ENCODE measurements around the gene TECTB. TPM values are rescaled to one million over a fixed set of nuclear protein-coding genes. Genes with fewer than 3 reads are reported as not detected.

The TECTB gene
- total and polyA plus RNA-seq, 11 donors, result not detected

GRCh38 chr10:112347709-112348671 is 64.8 kb downstream of the TECTB start:
- 84 to 86% (median 85%) methylated on average over 12 of the region's 12 CpGs for WGBS, 4 donors
- H3K27ac ChIP-seq, result no peak overlapping the region
- no peak overlapping the region for H3K4me3 ChIP-seq
- intact Hi-C loops (cut with DNase I), result no loop called here
- H3K4me1 ChIP-seq, result peaks cover 0 to 4% (median 0%) of the 10 kb centered on the region in 12 donors
- H3K36me3 ChIP-seq, result no peaks in the 10 kb centered on the region
- DNase-seq (no peak), ATAC-seq (no peak)
- no peaks in the 10 kb centered on the region for H3K9me3 ChIP-seq
- H3K27me3 ChIP-seq, result no peaks in the 10 kb centered on the region
- TF ChIP-seq POLR2A (IDR thresholded peaks at IDR 0.05) (no peak), CTCF (IDR thresholded peaks at IDR 0.05) (no peak)

GRCh38 chr10:112348759-112349158 is 65.6 kb downstream of the TECTB start:
- Histone ChIP-seq H3K4me3 (no peak overlapping the region), H3K4me1 (peaks cover 0 to 4% (median 0%) of the 10 kb centered on the region in 12 donors), H3K27ac (no peak overlapping the region), H3K9me3 (no peaks in the 10 kb centered on the region), H3K27me3 (no peaks in the 10 kb centered on the region), H3K36me3 (no peaks in the 10 kb centered on the region)
- TF ChIP-seq POLR2A (IDR thresholded peaks at IDR 0.05) (no peak), CTCF (IDR thresholded peaks at IDR 0.05) (no peak)
- DNase-seq (no peak), ATAC-seq (no peak)
- 33 to 85% (median 69%) methylated on average over 1 of the region's 1 CpG for WGBS, 4 donors
- intact Hi-C loops (cut with DNase I), result no loop called here

- intact Hi-C loops (cut with DNase I), result no loop called here
- TF ChIP-seq CTCF (IDR thresholded peaks at IDR 0.05) (no peak), POLR2A (IDR thresholded peaks at IDR 0.05) (no peak)
- 91 to 96% (median 94%) methylated on average over 24 to 46 of the region's 46 CpGs for WGBS, 4 donors
- Histone ChIP-seq H3K27ac (no peak overlapping the region), H3K4me3 (no peak overlapping the region), H3K27me3 (no peaks in the 10 kb centered on the region), H3K9me3 (no peaks in the 10 kb centered on the region), H3K36me3 (no peaks in the 10 kb centered on the region), H3K4me1 (peaks cover 0 to 4% (median 0%) of the 10 kb centered on the region in 12 donors)
- DNase-seq, result no peak
- no peak for ATAC-seq
These were observed 66.4 kb downstream of the TECTB start for GRCh38 chr10:112349521-112350085.

GRCh38 chr10:112351146-112351545 is 67.9 kb downstream of the TECTB start:
- WGBS, 4 donors, result 83 to 86% (median 83%) methylated on average over 8 of the region's 8 CpGs
- H3K27me3 ChIP-seq, result no peaks in the 10 kb centered on the region
- no peaks in the 10 kb centered on the region for H3K9me3 ChIP-seq
- no peak overlapping the region for H3K27ac ChIP-seq
- DNase-seq, result no peak
- H3K36me3 ChIP-seq, result no peaks in the 10 kb centered on the region
- TF ChIP-seq CTCF (IDR thresholded peaks at IDR 0.05) (no peak), POLR2A (IDR thresholded peaks at IDR 0.05) (no peak)
- intact Hi-C loops (cut with DNase I), result no loop called here
- H3K4me1 ChIP-seq, result peaks cover 0 to 4% (median 0%) of the 10 kb centered on the region in 12 donors
- ATAC-seq, result no peak
- H3K4me3 ChIP-seq, result no peak overlapping the region

Data from heart left ventricle (tissue), 16 donors.